ENCODE data around the gene PRKN. TPM values are rescaled to one million over a fixed set of nuclear protein-coding genes. Genes with fewer than 3 reads are reported as not detected.

The PRKN gene
- total RNA-seq, 1 experiment from 2014 or later = 0.95 TPM

DNA sequence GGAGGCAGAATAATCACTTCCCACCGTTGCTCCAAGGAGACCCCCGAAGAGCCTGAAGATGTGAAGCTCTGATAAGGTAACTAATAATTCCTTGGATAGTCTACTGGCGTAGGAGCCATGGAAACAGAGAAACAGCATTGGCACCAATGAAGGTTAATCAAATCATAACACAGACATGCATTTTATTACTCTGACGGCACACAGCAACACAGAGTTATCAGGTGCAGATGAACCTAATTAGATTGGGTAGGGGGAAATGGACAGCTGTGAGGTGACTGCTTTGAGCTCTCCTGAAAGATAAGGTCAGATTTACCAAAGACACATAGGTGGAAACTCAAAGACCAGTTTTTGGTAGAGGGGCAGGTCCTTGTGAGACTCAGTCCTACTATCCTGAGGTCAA lies 909.7 kb downstream of the PRKN start:
- no peak for DNase-seq (ENCODE audit: low read depth, low spot score)
- in situ Hi-C loops (cut with HindIII; ENCODE audit: low pct_unique_long_range_greater_than_20kb, low sequenced_read_pairs) = no loop called here

DNA sequence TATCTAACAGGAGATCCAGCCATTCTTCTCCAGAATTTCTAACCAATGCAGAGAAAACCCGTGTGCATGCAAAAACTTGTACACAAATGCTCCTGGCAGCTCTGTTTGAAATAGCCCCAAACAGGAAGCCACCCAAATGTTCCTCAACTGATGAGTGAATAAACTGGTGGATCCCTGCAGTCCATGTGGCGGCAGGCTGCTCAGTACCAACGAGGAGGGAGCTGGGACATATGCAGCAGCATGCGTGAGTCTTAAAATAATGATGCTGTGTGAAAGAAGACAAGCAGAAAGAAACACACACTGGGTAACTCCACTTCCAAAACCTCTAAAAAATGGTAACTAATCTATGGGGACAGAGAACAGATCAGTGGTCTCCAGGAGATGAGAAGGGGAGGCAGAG lies 911.6 kb downstream of the PRKN start:
- DNase-seq (ENCODE audit: low read depth, low spot score) = no peak
- in situ Hi-C loops (cut with HindIII; ENCODE audit: low pct_unique_long_range_greater_than_20kb, low sequenced_read_pairs) = no loop called here

DNA sequence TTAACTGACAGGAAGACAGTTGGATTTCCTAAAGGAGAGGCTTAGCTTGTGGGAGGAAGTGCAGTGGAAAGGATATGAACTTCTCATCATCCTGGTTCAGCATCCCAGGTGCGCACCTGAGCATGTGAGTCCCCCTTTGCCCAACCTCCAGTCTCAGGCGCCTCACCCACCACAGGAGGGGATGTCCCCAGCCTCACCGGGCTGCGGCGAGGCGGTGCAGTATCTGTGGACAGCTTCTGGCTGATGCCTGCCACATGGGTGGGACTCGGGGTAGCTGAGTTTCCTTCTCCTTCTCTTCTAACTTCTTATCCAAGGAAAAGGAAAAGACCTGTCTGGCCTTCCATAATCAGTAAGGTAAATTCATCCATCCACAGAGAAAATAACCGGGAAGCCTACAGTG lies 914.4 kb downstream of the PRKN start:
- no peak for DNase-seq (ENCODE audit: low read depth, low spot score)
- in situ Hi-C loops (cut with HindIII; ENCODE audit: low pct_unique_long_range_greater_than_20kb, low sequenced_read_pairs) = no loop called here

GRCh38 chr6:161809971-161810370 lies 917.6 kb downstream of the PRKN start:
- in situ Hi-C loops (cut with HindIII; ENCODE audit: low pct_unique_long_range_greater_than_20kb, low sequenced_read_pairs) = no loop called here
- no peak for DNase-seq (ENCODE audit: low read depth, low spot score)

DNA sequence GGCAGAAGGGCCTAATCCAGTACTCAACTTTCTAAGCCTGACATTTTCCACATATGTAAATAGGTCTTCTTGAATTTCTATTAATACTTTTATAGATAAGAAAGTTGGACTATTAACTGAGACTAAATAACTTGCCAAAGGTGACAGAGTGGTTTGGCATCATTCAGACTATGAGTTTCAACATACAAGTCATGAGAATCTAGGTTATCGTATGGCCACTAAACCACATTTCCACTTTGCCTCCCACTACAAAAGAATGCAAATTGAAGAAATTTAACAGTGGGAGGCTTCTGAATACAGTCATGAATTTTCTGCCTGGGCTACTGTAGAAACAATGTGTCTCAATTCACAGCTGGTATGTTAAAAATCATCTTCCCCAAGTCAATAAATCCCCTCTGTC lies 922.7 kb downstream of the PRKN start:
- DNase-seq (ENCODE audit: low read depth, low spot score) = no peak
- in situ Hi-C loops (cut with HindIII; ENCODE audit: low pct_unique_long_range_greater_than_20kb, low sequenced_read_pairs) = no loop called here

GRCh38 chr6:161803131-161803530 lies 924.4 kb downstream of the PRKN start:
- no peak for DNase-seq (ENCODE audit: low read depth, low spot score)

DNA sequence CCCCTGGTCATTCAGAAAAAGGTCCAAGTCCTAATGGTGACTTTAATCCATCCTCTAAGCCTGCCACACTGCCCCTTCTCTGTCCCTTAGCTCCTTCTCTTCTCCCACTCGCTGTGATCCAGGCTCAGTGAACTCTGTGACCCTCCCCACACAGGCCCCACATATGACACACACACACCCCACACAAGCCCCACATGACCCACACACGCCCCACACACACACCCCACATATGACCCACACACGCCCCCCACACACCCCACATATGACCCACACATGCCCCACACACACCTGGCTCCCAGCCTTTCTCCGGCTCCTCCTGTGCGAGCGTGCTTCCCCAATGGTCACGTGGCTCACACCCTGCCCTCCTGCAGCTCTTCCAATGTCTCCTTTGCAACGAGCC lies 925.3 kb downstream of the PRKN start:
- DNase-seq (ENCODE audit: low read depth, low spot score) = no peak

More at GRCh38 chr6:161803131-161803530, 924.4 kb downstream of the PRKN start:
- in situ Hi-C loops (cut with HindIII; ENCODE audit: low pct_unique_long_range_greater_than_20kb, low sequenced_read_pairs) = no loop called here

GRCh38 chr6:161798844-161799394 lies 928.6 kb downstream of the PRKN start:
- in situ Hi-C loops (cut with HindIII; ENCODE audit: low pct_unique_long_range_greater_than_20kb, low sequenced_read_pairs) = no loop called here
- DNase-seq (ENCODE audit: low read depth, low spot score) = no peak

More for the DNA sequence above, 925.3 kb downstream of the PRKN start:
- in situ Hi-C loops (cut with HindIII; ENCODE audit: low pct_unique_long_range_greater_than_20kb, low sequenced_read_pairs) = no loop called here

DNA sequence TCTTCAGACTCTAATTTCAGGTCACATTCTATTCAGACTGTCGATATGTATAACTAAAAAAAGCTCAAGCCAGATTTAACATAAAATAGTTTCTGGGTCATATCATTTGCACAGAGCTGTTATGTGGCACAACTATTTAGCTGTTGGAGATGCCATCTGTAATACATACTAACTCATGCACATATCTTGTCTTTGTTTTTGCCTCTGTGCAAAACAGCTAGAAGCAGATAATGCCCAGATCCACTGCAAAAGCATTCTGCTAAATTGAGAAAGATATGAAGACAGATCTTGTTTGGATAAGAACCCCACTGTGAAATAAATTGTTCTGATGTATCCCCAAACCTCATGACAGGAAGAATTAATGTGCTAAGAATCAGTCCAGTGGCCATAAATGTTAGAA lies 930.9 kb downstream of the PRKN start:
- no peak for DNase-seq (ENCODE audit: low read depth, low spot score)
- in situ Hi-C loops (cut with HindIII; ENCODE audit: low pct_unique_long_range_greater_than_20kb, low sequenced_read_pairs) = no loop called here

GRCh38 chr6:161792851-161793493 lies 934.6 kb downstream of the PRKN start:
- in situ Hi-C loops (cut with HindIII; ENCODE audit: low pct_unique_long_range_greater_than_20kb, low sequenced_read_pairs) = no loop called here
- no peak for DNase-seq (ENCODE audit: low read depth, low spot score)

DNA sequence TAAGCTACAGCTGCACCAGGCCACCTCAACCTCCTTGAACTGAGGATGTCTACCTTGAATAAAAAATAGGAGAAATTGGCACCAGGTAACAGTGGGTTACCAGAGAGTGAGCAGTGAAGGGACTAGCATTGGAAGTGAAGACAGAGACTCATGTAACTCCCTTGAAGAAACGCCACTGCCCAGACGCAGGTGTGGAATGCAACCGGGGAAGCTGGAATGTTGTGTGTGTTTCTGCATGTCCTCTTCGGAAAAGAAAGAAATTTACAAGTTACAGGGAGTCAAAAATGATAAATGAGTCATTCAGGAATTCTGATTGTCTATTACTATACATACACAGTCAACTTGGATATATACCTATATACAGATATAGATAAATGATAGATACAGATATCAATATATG lies 939.0 kb downstream of the PRKN start:
- in situ Hi-C loops (cut with HindIII; ENCODE audit: low pct_unique_long_range_greater_than_20kb, low sequenced_read_pairs) = no loop called here
- DNase-seq (ENCODE audit: low read depth, low spot score) = no peak

GRCh38 chr6:161772176-161772575 lies 955.4 kb downstream of the PRKN start:
- in situ Hi-C loops (cut with HindIII; ENCODE audit: low pct_unique_long_range_greater_than_20kb, low sequenced_read_pairs) = no loop called here
- no peak for DNase-seq (ENCODE audit: low read depth, low spot score)

DNA sequence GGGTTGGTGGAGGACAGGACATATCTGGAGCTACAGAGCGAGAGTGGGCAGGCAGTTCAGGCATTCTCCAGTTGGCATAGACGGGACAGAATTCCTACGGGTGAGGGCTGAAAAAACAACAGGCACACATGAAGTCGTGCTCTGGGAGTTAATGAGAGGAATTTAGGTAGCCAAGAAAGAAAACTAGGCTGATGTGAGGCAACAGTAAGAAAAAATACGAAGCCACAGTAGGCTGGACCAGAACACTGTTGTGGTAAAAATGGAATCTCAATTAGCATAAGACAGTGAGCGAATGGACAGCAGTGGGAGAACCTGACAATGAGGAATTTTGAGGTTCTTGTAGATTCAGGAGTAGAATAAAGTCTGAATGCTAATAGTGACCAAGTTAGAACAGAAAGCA lies 965.6 kb downstream of the PRKN start:
- in situ Hi-C loops (cut with HindIII; ENCODE audit: low pct_unique_long_range_greater_than_20kb, low sequenced_read_pairs) = no loop called here
- DNase-seq (ENCODE audit: low read depth, low spot score) = no peak

DNA sequence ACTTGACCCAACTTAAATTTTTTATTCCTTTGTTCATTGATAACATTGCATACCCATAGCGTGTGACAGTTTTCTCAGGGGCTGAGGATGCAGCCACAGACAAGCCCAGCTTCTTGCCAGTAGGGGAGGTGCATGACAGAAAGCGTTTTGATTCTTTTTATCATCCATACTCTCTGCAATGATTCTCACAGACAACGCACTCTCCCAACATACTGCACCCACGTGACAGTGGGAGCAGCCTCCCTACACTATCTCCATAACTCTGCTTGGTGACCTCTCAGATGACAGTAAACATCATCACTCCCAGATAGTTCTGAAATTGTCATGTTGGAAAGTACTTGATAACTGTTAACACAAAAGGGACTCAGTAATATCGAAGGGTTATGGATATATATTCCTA lies 972.5 kb downstream of the PRKN start:
- no peak for DNase-seq (ENCODE audit: low read depth, low spot score)
- in situ Hi-C loops (cut with HindIII; ENCODE audit: low pct_unique_long_range_greater_than_20kb, low sequenced_read_pairs) = no loop called here

GRCh38 chr6:161750686-161751085 lies 976.9 kb downstream of the PRKN start:
- in situ Hi-C loops (cut with HindIII; ENCODE audit: low pct_unique_long_range_greater_than_20kb, low sequenced_read_pairs) = no loop called here
- no peak for DNase-seq (ENCODE audit: low read depth, low spot score)

- in situ Hi-C loops (cut with HindIII; ENCODE audit: low pct_unique_long_range_greater_than_20kb, low sequenced_read_pairs) = no loop called here
- no peak for DNase-seq (ENCODE audit: low read depth, low spot score)
Observed at GRCh38 chr6:161749576-161749975, 978.0 kb downstream of the PRKN start.

DNA sequence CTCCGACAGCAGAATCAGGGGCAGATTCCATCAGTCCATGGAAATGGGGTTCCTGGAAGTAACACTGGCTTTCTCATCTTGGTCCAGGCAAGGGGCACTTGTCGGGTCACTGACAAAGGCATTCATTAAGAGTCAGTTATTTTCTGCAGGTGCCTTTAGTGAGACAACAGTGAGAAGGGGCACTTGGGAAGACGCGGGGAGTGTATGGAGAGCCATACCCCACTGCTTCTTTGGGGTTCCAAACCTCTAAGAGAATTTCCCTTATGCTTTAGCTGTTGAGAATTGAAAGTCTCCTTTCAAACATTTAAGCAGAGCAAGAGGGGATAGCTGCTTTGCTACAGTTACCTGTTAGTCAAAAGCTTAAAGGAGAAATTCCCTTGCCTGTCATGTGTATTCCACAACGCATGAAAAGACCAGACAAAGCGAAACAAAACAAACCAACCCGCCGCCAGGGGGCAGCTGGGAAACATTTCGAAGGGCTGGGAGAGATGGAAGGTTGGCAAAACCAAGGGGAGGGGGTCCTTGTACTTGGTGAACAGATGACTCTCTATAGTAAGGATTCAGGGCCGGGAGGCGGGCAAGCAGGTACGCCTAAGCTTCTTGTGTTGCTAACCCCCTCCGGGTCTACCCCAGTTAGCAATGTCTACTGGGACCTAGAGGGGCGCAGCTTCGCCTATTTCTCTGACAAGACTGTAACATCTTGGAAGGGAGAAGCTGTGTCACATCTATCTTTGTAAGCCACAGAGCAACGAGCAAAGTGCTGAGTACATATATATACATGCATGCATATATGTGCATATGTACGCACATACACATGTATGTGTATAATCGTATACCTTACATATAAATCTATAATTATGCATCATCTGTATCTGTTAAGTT lies 978.8 kb downstream of the PRKN start:
- in situ Hi-C loops (cut with HindIII; ENCODE audit: low pct_unique_long_range_greater_than_20kb, low sequenced_read_pairs) = no loop called here
- DNase-seq (ENCODE audit: low read depth, low spot score) = peak; percentile 71

GRCh38 chr6:161747506-161747905 lies 980.1 kb downstream of the PRKN start:
- no peak for DNase-seq (ENCODE audit: low read depth, low spot score)
- in situ Hi-C loops (cut with HindIII; ENCODE audit: low pct_unique_long_range_greater_than_20kb, low sequenced_read_pairs) = no loop called here
